Adrenal gland (tissue), 5 donors: ENCODE measurements around the gene UNC45A.

Source experiments
- CTCF ChIP-seq, 6 experiments: fragments of 450-650 bp in 4 of 6; fragments of 200-600 bp in 2 of 6; sonication (generic) in 1 of 6; IDR thresholded peaks; 1 replicate in 5 of 6; 2 replicates in 1 of 6; pipeline versions ENCODE4 v1.5.1 to v1.8.0; 2016 to 2021; ENCODE audit warnings: antibody characterized with exemption in 6 of 6, mild to moderate bottlenecking in 2 of 6, moderate library complexity in 1 of 6
- POLR2A ChIP-seq, 2 donors: fragments of 450-650 bp; IDR thresholded peaks; one replicate each; pipeline ENCODE4 v1.6.1; 2017; ENCODE audit warnings: antibody characterized with exemption in 2 of 2, mild to moderate bottlenecking in 2 of 2, moderate library complexity in 1 of 2
- donor health status: DM: no; HTN: no; CAD: no.

- TF ChIP-seq CTCF (IDR thresholded peaks at IDR 0.05) (no peak), POLR2A (IDR thresholded peaks at IDR 0.05) (no peak)
These were observed 10.7 kb upstream of the UNC45A start for GRCh38 chr15:90924375-90924774.
